Sciatic nerve (tissue), 2 donors: ENCODE measurements around the gene JOSD1. TPM values are rescaled to one million over a fixed set of nuclear protein-coding genes. Genes with fewer than 3 reads are reported as not detected.

Experiments used
- ATAC-seq: fragments of 200-7000 bp; cut with Tn5 transposase; one replicate; pipeline ENCODE4 v1.9.1; 2020; ENCODE audit warnings: mild to moderate bottlenecking, moderate library complexity
- DNase-seq: peaks from one replicate; pipeline ENCODE4 v3.0.0-alpha.2; 2020; ENCODE audit warnings: low spot score
- intact Hi-C: fragments of 100-400 bp; cut with DNase I; formaldehyde crosslinking; loops from one replicate; pipeline ENCODE4 v1.14.2; 2022
- total RNA-seq: library from RNA; stranded (reverse); fragmentation: NEBNext Ultra II Directional; extraction: Animal tissue kit (Norgen Biotek cat#: 25700); gene quantifications from one replicate; pipeline ENCODE4 v1.2.1, GENCODE V29; 2021
- donor health status: DM: no; HTN: no; CAD: no.
- donor health status: DM: no; HTN: no; CAD: no.

The JOSD1 gene
- total RNA-seq, 1 donor from 2014 or later = 54.6 TPM

DNA sequence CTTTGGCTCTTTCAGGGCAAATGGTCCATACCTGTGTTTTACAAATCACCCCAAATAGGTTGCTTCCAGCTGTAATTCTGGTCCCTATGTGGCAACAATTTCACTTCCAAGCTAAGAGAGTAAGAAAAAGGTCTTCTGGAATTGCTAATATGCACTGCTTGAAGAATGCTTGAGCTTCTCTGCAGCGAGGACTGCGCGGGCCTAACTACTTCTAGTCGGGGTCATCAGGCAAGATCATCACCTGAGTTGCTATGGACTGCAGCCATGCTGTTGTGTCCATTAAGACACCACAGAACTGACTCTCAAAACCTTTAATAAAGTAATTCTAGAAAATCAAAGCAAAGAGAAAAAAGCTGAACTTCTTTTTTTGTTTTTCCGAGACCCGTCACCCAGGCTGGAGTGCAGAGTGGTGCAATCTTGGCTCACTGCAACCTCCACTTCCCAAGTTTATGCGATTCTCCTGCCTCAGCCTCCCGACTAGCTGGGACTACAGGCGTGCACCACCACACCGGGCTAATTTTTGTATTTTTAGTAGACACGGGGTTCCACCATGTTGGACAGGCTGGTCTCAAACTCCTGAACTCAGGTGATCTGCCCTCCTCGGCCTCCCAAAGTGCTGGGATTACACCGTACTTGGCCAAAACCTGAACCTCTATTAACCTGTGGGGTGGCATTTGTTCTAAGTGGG, 2.2 kb downstream of the JOSD1 start:
- ATAC-seq = no peak
- intact Hi-C loops = no loop called here
- DNase-seq = no peak

DNA sequence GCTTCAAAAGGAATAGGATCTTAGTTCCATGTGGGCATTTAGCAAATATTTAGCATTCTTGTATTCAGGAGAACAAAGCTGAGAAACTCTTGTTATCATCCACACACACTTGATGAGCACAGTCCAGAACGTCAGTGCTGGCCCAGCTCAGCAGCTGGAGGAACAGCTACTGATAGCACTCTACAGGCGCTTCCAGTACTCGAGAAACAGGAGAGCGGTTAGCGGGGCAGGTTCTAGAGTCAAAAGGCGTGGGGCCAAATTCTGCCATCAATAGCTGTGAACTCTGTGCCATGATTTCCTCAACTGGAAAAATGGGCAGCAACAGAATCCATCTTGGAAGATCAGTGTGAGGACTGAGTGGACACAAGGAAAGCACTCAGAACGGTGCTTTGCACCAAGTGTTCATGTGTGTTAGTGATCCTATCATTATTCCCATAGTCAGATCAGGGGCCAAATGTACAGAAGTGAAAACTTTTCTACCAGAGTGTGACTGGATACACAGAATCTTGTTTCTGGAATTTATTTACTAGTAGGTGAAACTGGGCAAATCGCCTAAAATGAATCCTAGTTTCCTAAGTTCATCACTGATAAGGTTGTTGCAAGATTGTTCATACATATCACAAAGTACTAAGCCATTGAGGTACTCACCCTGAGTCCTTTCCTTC, 3.2 kb downstream of the JOSD1 start:
- ATAC-seq (no peak), DNase-seq (no peak)
- intact Hi-C loops = no loop called here

DNA sequence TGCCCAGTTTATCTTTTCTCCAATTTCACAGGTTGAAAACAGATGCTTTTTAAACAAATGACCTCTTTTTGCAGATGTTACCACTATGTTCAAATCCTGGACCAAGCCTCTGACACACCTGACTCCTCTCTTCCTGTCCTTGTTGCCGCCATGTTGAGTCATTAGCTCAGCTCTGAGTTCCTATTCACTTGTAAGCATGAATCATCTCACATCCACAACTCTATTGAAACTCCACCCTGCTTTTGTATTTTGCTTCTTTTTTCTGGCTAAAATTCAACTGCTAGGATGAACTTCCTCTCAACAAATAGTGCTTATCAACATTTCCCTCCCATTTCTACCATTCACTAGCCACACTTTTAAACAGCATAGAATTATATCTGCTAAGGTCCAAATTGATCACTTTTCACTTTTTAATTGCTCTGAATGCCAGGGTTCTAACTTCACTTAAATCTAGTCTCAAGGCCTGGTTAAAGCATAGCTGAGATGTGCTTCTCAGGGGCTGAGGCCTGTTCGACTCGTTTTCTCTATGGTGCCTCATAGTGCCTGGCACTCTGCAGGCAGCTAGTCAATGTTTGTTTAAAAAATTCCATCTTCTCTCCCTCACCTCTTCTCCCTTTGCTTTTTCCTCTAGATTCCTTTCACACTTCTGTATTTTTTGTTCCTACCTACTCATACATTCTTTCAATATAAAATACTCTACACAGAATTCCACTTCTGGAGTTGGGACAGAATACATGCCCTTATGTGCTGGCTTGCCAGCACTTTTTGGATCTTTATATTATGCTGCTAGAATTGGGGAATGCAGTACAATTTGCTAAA, 3.9 kb downstream of the JOSD1 start:
- DNase-seq = no peak
- intact Hi-C loops = no loop called here
- no peak for ATAC-seq

DNA sequence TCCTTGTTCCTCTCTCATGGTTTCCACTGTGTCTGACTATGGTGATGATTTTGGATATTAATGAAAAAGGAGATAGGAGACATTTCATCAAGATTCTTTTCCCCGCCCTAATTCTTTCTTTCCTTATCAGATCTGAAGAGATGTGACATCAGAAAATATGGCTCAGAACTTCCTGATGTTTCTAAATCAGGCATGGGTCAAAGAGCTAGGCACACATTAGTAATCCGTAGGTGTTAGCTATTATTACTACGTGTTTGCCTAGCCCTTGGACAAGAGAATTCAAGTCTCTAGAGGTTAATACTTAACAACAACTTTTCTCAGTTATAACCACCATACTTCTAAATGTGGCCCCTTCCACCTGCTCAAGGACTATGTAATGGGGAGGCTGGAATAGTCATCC, 5.8 kb downstream of the JOSD1 start:
- ATAC-seq (no peak), DNase-seq (no peak)
- intact Hi-C loops = no loop called here

DNA sequence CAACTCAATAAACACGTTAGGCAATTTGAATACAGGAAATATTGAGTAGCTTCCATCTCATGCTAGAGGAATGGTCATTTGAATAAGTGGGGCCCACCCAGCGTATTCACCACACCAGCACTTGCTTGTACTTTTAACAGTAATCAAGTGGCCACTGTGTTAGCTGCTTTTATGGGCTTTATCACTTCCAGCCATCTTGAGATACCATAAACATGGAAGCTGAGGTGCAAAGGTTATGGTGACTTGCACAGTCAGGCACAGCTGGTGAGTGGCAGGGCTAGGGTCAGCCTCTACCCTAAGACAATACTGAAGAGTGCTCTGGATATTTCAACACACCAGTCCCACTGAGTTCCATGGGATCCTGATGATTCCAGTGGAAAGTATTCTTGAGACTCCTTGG, 6.7 kb downstream of the JOSD1 start:
- intact Hi-C loops = no loop called here
- ATAC-seq (no peak), DNase-seq (no peak)

DNA sequence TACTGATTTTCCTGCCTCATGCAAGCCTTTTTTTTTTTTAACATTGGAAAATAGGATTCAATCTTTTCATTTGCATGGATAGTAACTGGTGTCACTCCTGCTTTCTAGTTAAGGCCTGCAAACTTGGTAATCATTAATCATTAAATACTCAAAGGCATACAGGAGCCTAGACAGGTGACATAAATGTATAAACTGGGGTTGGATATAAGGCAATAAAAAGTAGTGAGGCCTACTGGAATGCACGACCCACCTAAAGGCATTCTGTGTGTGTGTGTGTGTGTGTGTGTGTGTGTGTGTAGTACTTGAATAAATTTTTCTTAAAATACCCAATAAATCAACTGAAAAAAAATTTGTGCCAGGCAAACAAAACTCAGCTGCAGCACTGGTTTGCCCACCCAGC, 11.1 kb downstream of the JOSD1 start:
- intact Hi-C loops = no loop called here
- ATAC-seq = no peak
- DNase-seq = no peak

DNA sequence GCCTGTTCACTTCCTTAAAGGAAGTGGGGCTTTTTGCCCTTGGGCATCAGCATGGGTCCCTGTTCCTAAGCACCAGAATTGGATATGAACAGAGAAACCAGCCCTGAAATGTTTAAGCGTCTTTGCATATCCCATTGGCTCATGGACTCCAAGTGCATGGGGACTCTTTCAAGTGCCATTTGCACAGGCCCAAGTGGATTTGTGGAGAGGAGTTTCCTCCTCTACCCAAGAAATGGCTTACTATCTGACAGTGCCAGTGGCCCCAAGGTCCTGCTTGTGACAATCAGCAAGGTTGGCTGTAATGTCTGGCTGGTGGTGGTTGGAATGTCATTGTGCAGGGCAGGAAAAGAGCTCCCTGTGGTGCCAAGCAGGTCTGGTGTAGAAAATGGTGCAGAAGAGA, 15.0 kb downstream of the JOSD1 start:
- intact Hi-C loops = no loop called here
- ATAC-seq (no peak), DNase-seq (no peak)

DNA sequence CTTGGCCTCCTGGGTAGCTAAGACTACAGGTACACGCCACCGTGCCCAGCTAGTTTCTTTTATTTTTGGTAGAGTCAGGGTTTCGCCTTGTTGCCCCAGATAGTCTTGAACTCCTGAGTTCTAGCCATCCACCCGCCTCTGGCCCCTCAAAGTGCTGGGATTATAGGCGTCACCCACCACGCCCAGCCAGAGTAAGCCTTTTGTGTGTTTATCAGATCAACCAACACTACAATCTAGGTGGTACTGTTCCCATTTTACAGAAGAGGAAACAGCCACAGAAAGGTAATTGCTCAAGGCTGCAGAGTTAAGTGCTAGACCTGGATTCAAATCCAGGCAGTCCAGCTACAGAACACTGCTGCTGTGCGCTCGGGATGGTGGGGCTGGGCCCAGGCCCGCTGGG, 15.8 kb downstream of the JOSD1 start:
- ATAC-seq (no peak), DNase-seq (no peak)
- intact Hi-C loops = no loop called here

DNA sequence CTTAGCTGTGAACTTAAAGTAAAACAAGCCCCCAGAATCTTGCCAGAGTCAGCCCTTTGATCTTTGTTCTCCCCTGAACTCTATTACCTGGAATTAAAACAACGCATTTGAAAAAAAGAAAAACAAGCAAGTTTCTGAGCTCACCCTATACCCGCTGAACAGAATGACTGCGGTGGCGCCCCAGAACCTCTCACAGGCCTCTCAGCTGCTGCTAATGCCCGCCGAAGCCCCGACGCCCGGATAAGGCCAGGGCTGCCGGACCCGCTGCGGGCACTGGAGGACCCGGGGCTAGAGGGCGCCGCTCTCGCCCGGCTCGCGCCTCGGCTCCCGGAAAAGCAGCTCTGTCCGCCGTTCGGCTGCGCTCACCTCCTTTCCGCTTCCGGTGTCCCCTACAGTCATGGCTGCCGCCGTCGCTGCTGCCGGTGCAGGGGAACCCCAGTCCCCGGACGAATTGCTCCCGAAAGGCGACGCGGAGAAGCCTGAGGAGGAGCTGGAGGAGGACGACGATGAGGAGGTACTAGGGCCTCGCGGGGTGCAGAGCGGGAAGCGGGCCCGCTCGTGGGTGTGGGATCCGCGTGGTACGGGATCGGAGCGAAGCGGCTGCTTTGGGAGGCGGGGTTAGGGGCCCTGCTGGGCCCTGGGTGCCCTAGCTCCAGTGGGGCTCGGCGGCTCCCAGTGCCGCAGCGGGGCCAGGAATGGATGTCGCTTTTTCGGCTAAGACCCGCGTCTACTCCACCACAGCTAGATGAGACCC, 19.0 kb downstream of the JOSD1 start, which contains the start of gene TOMM22:
TOMM22 (plus strand) TSS at position 376 of the 754 bp plus-strand sequence; CDS start at position 398, 22 bp downstream.
- peak; percentile 91 for DNase-seq
- intact Hi-C loops = no loop called here
- peak; percentile 99 for ATAC-seq

DNA sequence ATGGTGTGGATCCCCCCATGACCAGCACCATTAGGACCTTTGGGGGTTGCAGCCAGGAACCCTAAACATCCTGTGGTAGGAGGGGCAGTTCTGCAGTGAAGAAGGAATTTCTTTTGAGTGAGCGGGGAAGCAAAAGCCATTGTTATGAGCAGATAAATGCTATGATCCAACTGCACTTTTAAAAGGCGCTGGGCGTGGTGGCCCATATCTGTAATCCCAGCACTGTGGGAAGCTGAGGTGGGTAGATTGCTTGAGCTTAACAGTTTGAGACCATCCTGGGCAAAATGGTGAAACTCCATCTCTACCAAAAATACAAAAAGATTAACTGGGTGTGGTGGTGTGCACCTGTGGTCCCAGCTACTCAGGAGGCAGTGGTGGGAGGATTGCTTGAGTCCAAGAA, 24.9 kb downstream of the JOSD1 start:
- intact Hi-C loops = no loop called here
- DNase-seq = no peak
- ATAC-seq = no peak

DNA sequence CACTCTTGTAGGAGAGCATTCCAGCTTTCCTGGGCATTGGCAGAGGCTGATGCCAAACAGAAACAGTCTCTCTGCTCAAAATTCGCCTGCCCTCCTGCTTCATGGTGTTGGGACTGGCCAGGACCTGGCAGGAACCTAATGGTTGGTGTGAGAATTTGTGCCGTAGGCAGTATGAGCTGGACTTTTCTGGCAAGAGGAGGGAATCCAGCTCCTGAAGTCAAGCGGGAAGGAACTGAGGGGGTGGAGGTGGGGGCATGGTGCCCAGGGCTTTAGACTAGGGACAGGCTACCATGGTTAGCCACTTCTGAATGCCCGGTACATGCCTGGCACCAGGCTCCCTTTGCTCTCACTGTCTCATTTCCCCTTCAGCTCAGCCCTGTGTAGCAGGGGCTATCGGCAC, 25.9 kb downstream of the JOSD1 start:
- intact Hi-C loops = no loop called here
- DNase-seq = no peak
- ATAC-seq = no peak

DNA sequence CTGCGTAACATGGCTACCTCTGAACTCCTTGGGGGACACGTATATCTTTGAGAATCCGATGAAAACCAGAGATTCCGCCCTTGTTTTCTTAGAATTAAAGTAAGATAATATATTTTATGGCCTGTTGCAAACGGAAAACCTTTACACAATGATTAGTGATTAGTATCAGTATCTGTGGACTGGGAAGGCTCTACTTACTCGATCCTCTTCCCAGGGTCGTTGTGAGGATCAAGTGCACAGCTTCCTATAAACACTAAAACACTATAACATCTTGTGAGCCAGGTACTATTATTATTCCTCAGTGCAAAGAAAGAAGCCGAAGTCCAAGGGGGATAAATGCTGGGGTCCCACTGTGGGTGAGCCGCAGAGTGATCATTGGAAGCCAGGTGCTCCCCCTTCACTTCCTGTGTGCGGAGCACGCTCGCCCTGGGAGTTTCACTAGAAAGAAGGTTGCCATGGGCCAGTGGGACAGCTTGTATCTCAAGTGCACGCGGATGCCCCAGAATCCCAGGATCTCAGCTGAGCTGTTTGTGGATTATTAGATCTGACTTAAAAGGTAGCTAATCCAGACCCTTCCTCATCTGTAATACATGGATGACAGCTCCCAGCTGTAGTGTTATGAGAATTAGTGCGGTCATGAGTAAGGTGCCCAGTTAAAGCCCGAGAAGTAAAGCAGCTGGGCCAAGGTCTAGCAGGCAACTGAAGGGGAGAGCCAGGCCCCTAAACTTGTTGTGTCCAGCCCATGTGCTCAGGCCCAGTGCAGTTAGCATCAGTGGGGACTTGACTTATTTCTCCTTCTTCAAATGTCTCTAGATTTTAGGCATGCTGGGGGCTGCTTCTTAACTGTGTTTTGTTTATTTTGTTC, 43.5 kb downstream of the JOSD1 start:
- DNase-seq (no peak), ATAC-seq (no peak)
- intact Hi-C loops = no loop called here

DNA sequence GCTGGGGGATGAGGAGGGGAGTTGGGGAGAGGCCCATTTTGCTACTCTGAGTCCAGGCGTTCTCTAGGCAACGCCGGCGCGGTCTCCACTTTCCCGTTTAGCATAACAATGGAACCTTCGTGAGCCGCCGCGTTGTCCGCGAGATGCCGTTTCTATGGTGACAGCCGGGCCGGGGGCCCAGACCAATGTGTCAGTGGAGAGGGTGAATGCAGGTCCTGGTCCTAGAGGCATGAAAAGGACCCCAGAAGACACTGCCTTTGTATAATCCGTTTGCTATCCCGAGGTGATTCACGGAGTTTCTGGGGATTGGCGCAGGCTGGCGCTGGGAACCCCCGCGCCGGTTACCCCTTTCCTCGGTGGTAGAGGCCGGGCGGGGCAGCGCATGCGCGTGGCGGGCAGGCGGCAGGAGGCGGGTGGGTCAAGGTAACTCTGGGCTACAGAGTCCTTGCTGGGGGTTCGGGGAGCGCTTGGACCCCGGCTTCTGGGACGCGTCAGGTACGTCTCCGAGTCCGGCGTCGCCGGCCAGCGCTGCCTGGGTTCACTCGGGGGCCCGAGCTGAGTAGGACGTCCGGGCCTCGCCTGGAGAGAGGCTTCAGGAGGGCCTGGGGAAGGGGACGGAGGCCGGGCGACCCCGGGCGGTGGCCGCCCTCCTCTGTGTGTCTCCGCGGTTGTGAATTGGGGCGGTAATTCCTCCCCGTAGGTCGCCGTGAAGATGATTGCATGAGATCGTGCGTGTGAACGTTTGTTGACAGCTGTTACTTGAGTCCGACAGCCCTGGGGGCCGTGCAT, 44.3 kb downstream of the JOSD1 start, which contains the start of the genes CBY1 and FAM227A:
CBY1 (plus strand) TSS at position 383 of the 789 bp plus-strand sequence. CDS start 11,417 bp downstream, outside the sequence.
FAM227A (minus strand) TSS at position 137 of the 789 bp plus-strand sequence. CDS start 6,224 bp downstream, outside the sequence.
- ATAC-seq (peak; percentile 97), DNase-seq (peak; percentile 91)
- intact Hi-C loops = no loop called here

DNA sequence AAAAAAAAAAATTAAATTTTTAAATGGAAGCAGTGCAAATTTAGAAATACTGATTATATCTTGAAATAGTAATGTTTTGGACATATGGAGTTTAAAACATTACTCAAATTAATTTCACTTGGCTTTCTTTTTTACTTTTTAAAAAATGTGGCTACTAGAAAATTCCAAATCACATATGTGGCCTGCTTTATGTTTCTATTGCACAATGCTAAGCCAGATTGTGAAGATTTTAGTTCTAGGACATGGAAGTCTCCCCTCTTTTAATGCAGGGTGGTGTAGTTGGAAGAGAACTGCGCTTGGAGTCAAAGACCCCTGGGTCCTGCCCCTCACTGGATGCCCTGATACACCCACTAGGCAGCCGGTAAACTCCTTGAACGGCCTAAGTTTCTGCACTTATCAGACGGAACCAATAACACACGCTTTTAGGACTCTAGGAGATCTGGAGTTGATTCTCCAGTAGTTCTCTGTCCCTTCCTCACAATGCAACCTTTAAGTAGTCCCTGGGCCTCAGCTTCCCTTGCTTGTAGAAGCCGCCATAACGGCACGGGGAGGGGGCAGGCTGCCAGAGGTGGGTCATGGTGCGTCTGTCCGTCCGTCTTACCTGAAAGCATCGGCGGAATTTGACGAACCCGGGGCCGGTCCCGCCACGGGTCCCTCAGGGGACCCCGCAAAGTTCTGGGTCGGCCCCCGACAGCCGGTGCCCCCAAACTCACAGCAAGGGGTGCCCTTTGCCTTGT, 45.1 kb downstream of the JOSD1 start:
- DNase-seq (no peak), ATAC-seq (peak; percentile 15)
- intact Hi-C loops = no loop called here

DNA sequence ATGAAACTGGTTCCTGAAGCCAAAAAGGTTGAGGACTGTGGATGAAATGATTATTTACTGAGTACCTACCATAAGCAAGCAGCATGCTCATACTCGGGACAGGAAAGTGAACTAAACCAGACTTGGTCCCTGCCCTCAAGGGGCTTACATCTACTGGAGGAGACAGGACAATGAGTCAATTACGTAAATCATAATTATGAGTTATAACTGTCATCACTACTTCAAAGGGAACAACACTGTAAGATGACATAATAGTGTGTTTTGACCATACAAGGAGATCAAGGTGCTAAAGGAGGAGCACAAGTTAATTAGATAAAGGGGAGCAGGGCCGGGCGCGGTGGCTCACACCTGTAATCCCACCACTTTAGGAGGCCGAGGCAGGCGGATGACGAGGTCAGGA, 47.0 kb downstream of the JOSD1 start:
- intact Hi-C loops = no loop called here
- no peak for DNase-seq
- no peak for ATAC-seq

DNA sequence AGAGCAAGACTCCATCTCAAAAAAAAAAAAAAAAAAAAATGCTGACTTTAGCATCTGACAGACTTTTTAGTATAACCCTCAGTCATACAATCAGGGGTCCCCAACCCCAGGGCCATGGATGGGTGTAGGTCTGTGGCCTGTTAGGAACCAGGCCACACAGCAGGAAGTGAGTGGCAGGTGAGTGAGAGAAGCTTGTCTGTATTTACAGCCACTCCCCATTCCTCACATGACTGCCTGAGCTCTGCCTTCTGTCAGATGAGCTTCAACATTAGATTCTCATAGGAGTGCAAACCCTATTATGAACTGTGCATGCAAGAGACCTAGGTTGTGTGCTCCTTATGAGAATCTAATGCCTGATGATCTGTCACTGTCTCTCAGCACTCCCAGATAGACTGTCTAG, 47.9 kb downstream of the JOSD1 start:
- ATAC-seq (no peak), DNase-seq (no peak)
- intact Hi-C loops = no loop called here
